OCI-M2 (cell line): ENCODE measurements around the gene RAP2A.

ENCODE experiments used
- DNase-seq: peaks from one replicate; lab custom pipeline; 2025; ENCODE audit not compliant: unreplicated experiment; lab: John Stamatoyannopoulos, UW

The RAP2A gene

DNA sequence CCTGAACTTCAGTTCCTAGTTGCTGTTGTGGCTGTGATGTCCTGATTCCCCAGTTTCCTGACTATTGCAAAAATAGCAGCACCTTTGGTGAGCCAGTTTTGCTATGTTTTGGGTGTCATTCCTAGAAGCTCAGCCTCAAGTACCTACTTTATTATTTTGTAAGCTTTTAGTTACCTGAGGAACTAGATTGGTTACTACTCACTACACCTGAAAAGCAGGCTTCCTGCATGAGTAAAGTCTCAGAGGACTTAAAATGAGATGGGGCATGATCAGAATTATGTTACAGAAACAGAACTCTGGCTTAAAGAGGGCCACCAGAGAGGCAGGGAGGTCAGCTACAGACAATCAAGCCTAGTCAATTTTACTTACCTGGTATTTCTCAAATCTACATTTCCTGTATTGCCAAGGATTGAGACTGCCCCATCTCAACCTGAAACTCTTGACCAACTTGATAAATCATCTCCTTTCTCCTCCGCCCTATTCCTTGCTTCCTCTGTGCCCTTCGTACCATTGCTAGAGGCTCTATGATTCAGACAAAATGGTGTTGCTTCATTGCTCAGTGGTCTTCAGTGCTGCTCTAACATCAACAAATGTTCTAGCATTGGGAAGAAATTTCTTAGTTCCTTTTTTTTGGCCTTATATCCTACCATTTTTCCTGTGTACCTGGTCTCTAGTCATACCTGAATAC, 58.9 kb downstream of the RAP2A start:
- DNase-seq: no peak

DNA sequence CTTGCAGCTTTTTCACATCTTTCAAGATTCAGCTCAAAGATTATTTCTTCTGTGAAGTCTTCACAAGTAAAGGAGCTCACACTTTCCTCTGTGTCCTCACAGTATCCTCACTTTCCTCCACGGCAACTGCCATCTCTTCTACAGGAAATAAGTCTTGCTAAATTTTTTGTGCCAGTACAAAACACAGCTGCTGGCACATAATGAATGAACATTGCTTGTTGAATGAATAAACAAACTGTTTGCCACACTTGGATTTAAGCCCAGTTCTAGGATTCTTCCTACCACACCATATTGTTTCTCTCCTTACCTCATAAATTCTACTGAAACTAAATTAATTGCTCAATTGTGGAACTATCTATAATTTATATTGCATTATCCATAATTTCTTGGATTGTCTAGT, 59.5 kb downstream of the RAP2A start:
- no peak for DNase-seq

DNA sequence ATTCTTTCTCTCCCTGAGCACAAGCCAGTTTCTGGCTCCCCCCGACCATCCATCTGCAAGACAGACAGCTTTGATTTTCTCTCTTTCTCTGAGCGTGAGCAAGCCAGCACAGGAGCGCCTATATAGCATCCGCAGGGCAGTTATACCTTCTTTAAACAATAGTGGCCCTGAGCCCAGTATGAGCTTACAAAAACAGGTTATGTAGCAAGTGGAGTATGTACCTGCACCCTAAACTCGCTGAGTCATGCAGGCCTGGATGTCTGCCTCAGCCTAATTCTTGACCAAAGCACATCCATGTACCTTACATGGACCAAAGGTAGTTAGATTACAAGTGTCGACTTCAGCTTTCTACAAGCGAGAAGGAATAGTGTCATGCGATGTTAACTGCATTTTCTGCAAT, 61.7 kb downstream of the RAP2A start:
- no peak for DNase-seq

DNA sequence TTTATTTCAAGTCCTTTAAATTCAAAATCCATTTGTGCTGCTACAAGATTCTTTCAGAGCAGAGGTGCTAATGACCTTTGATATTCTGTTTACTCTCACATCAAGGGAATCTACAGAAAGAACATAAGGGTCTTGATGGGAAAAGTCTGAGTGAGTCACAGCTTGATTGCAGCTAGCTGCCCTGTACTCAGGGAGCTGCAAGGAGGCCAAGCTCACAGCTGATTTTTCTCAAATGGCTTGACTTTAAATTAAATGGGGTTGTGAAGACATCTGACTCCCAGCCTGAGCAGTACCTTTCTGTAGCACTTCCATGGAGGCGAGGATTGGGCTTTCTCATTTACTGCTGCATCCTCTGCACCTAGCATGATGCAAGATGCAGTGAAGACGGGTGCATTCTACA, 62.5 kb downstream of the RAP2A start:
- DNase-seq: no peak

DNA sequence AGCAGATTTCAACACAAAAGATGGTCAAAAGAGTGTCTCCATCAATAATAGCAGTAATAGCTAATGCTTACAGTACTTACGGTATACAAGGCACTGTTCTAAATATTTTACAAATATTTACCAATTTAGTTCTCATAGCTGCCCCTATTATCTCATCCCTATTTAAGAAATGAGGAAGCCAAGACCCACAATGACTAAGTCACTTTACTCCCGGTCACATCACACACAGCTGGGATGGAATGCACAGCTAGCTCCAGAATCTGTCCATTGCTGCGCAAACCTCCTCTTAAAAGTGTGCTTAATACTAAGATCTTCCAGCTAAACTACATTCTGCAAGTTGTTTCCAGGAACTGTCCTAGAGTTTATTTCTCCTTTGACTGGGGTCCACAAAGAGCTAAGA, 63.4 kb downstream of the RAP2A start:
- DNase-seq: no peak

DNA sequence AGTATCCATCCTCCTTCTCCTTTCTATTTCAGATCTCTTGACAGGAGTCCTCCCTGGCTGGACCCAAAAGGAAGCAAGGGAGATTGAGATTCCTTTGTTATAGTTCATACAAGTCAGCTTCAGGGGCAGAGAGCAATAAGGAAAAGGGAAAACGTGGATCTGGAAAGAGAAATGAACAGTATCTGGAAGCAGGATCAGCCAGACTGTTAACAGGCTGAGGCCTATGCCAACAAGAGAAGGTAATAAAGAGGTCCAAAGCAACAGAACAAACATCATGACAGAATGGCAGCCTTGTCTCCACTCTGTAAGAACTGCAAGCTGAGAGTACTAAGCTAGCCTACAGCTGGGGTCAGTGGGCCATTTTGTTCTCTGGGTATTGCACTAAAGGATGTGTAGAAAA, 64.5 kb downstream of the RAP2A start:
- DNase-seq: no peak

DNA sequence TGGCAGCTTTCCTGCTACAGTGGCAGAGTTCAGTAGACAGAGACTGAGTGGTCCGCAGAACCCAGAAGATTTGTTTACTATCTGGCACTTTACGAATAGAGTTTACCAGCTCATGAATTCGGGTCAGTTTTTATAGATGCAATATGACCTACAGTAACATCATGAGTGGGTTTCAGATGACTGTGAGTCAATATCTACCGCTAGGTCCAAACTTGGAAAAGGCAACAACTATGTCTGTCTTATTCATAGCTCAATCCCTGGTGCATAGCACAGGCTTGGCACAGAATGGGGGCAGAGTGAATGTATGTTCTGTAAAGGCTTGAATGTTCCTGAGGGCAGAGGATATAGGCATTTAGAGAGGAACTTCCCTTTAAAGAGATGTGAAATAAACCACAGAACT, 65.2 kb downstream of the RAP2A start:
- DNase-seq: no peak

DNA sequence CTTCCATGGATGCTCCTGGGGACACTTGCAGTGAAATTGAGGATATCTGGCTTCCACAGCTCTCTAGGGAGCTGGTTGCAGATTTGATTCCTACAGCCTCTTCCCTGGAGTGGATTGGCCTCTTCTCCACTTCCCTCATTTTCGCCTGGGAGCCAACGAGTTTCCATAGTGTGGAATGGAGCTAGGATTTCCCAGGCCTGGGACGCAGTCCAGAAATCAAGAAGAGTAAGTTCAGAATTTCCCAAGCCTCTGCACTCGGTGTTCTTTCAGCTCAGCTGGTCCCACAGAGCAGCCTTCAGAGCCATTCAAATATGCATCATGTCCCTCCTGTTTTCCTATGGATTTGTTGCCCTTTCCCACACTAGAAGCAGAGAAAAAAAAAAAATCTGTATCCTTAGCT, 68.2 kb downstream of the RAP2A start:
- DNase-seq: no peak

DNA sequence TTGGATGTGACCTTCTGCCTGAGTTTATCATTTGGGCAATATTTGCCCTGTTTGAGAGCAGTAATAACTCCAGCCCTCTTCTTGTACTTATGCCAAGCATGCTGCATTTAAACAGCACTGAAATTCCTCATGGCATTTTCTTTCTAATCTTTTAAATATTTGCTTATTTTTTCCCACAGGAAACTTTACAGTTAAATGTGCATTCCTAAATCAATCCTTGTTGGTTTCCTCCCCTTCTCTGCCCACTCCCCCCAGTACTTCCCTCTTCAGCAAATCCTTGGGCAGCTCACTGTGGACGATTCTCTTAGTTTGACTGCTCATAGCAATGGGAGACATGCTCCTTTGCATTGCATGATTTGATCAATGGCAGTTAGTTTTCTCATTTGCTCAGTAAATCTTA, 68.7 kb downstream of the RAP2A start:
- no peak for DNase-seq

DNA sequence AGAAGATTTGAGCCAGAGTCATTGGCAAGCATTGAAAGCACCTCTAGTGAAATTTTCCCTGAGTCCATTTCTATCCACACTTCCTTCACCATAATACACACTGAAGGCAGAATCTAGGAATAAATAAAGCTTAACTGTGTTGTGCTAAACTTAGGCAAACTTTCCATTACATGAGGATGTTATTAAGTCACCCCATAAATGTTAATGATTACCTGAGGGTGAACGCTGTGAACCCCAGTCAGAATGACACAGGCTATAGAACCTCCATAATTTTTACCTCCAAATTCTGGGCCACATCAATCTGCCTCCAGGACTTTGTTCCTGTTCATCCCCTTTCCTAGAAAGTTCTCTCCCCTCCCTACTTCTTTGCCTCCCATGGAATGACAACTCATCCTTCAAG, 71.0 kb downstream of the RAP2A start:
- no peak for DNase-seq

DNA sequence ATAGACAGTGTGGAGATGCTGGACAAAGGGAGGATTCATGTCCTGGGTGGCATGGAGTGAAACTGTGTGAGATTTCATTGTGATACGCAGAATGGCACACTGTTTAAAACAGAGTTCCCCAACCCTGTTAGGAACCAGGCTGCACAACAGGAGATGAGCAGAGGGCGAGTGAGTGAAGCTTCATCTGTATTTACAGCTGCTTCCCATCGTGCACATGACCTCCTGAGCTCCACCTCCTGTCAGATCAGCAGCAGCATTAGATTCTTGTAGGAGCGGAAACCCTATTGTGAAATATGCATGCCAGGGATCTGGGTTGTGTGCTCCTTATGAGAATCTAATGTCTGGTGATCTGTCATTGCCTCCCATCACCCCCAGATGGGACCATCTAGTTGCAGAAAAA, 72.5 kb downstream of the RAP2A start:
- DNase-seq: no peak

DNA sequence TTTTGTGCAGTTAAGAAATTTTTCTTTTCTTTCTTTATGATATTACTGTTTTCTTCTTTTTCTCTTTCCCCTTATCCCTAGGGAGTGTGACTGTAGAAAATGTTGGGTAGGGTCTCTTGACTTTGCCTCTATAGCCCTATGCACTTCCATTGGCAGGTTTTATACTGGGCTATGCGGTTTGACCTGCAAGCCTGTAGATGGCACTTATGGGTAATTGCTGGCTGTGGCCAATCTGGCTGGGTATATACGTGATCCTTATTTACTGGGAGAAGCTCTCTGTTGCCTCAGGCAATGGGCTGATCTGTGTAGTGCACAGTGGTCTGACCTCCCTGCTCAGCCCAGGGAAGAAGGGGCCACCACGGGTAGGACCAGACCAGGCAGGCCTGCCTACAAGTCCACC, 78.8 kb downstream of the RAP2A start:
- DNase-seq: no peak

DNA sequence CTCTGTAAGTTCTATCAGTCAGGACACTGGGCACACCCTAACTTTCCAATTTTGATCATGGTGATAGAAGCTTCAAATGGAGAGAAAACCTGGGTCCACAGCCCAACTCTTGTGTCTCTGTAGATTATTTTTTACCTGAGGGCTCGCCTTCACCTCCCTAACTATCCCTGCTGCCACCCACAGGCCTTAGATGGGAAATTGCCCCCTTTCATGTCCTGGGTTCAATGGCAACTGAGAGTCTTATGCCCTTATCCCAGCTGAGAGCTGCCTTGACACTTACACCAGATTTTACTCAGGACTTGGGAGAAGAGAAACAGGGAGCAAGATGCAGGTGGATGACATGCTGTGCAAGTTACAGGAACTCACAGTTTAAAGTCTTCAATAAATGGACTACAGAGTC, 81.7 kb downstream of the RAP2A start:
- DNase-seq: no peak

DNA sequence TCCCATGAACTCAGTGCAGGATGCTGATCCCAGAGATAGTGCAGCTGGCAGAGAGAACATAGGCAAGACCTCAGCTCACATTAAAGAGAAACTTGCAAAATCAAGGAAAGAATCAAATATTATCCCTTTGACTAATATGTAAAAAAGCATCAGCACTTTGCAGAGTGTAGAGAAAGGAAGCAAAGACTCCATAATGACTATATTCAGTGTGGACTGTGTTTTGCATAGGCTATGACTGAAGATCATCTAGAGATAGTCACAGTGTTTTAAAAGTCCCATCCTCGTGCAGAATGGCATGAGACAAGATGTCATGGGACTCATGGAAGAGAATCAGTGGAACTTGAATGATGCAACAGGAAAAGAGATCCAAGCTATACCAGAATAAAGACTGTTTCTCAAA, 84.0 kb downstream of the RAP2A start:
- no peak for DNase-seq
